Measurements from ENCODE around the gene ZNF385D.

DNA sequence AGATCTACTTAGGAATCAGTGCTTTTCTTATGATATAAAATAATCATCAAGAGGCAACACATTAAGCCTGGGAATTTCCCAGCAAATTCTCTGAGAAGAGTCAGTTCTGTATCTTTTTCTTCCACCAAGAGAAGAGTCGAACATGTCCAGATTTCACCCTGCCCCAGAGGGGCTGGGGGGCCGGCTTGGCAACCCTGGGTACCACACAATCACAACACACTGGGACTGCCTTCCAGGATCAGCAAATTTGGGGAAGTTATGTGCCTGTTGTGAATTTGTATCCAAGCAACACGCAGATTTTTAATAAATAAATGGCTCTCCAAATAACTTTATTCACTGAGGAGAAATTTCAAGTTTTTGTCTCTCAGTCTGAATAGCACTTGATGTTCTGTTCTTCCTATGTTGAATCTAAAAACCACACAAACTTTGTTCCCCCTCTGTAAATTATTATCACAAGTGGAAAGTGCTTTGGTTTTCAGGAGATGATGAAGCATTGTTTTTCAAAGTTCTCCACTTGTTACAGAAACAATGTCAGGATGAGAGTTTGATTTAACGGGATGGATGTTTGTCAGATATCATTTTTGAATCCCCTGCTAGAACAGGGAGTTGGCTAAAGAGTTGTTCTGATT, 357.2 kb downstream of the ZNF385D start:
- TF ChIP-seq CTCF (IDR thresholded peaks at IDR 0.05; ENCODE audit: low read depth, low read length) = no peak
- no peak for TF ChIP-seq POLR2A (IDR thresholded peaks at IDR 0.05; ENCODE audit: extremely low read depth, insufficient read length)
- TF ChIP-seq MYC (IDR thresholded peaks at IDR 0.05; ENCODE audit: low read depth, low read length) = no peak

All from NB4 (cell line).